ENCODE results near the gene TRAF6. TPM values are rescaled to one million over a fixed set of nuclear protein-coding genes. Genes with fewer than 3 reads are reported as not detected.

Gene TRAF6
- total and polyA plus RNA-seq, 9 of the 15 experiments (the other 6 are each of a cell fraction or from before 2014, with no cell fraction given): 2.0 to 13.1 (median 8.2) TPM

GRCh38 chr11:36490026-36490806 lies 19.9 kb downstream of the TRAF6 start:
- Histone ChIP-seq H3K4me1 (replicated peaks in 1 of 2; ENCODE audit: control insufficient read depth in 2 of 2, insufficient read depth in 2 of 2, low read length in 2 of 2) (no peaks in the 10 kb centered on the region), H3K9ac (ENCODE audit: insufficient read depth in 1 of 2, low read depth in 2 of 2, low read length in 2 of 2) (no peak overlapping the region), H2AFZ (ENCODE audit: low read depth, low read length) (no peak overlapping the region), H3K27ac (ENCODE audit: extremely low read depth, low read depth, low read length) (no peak overlapping the region), H3K4me3 (no peak overlapping the region), H3K9me3 (replicated peaks; ENCODE audit: control insufficient read depth, insufficient read depth, low read depth, low read length) (no peaks in the 10 kb centered on the region), H3K4me2 (ENCODE audit: insufficient read depth, low read length) (no peak overlapping the region), H3K36me3 (ENCODE audit: control insufficient read depth, insufficient read depth, low read length) (peaks cover 84% of the 10 kb centered on the region), H3K79me2 (ENCODE audit: control insufficient read depth, insufficient read depth, low read length) (no peaks in the 10 kb centered on the region), H3K27me3 (ENCODE audit: control insufficient read depth in 2 of 2, insufficient read depth in 2 of 2, low read length in 2 of 2) (no peaks in the 10 kb centered on the region), H3K9me1 (ENCODE audit: control insufficient read depth, insufficient read depth, low read length) (no peaks in the 10 kb centered on the region), H4K20me1 (replicated peaks; ENCODE audit: control insufficient read depth, insufficient read depth, low read length) (no peaks in the 10 kb centered on the region)
- WGBS (ENCODE audit: insufficient coverage, low coverage, missing lambda C conversion rate): 90% methylated on average over 16 of the region's 16 CpGs
- FAIRE-seq: no peak
- no peak for ATAC-seq
- CTCF ChIA-PET (ENCODE audit: low intra/inter-chr PET ratio): interaction anchor here (1.1 kb wide), 1 partner anchor 186 kb away, joined by 3 read pairs; no protein-coding TSS in a partner anchor
- intact Hi-C loops (cut with micrococcal nuclease): loop anchor here (5.0 kb wide), 1 partner anchor 183 kb away; no protein-coding TSS in a partner anchor
- POLR2A ChIA-PET: no interaction called here
- in situ Hi-C loops (cut with MboI): loop anchor here (5.0 kb wide), 1 partner anchor 183 kb away; no protein-coding TSS in a partner anchor
- no peak for DNase-seq (ENCODE audit: extremely low read depth in 1 of 4, low spot score in 3 of 4)
- no TSS peak for BruUV-seq (replicated peaks)
- TF ChIP-seq ZSCAN29 (IDR thresholded peaks at IDR 0.05) (no peak), SIN3A (IDR thresholded peaks at IDR 0.05; ENCODE audit: borderline replicate concordance in 2 of 2, control insufficient read depth in 1 of 2, low read depth in 2 of 2, low read length in 2 of 2) (no peak), BMI1 (IDR thresholded peaks at IDR 0.05; ENCODE audit: low read length) (no peak), BRD4 (IDR thresholded peaks at IDR 0.05) (no peak), HMG20A (CRISPR knock-in tag; conservative IDR thresholded peaks at IDR 0.05) (no peak), ZC3H11A (IDR thresholded peaks at IDR 0.05; ENCODE audit: low read depth, low read length) (no peak), VEZF1 (CRISPR knock-in tag; IDR thresholded peaks at IDR 0.05) (no peak), ZNF77 (CRISPR knock-in tag; IDR thresholded peaks at IDR 0.05) (no peak), KDM4B (IDR thresholded peaks at IDR 0.05; ENCODE audit: borderline replicate concordance in 2 of 2, low read depth in 1 of 2) (no peak), DPF2 (IDR thresholded peaks at IDR 0.05) (no peak), ZBTB7A (IDR thresholded peaks at IDR 0.05; ENCODE audit: borderline replicate concordance, control insufficient read depth, low read depth, low read length) (no peak), HNRNPH1 (optimal IDR thresholded peaks at IDR 0.05; ENCODE audit: low read depth, low read length) (no peak), CEBPZ (IDR thresholded peaks at IDR 0.05; ENCODE audit: borderline replicate concordance, low read depth, low read length) (no peak), NCOA2 (IDR thresholded peaks at IDR 0.05; ENCODE audit: partially characterized antibody in 2 of 2) (no peak)
- TF ChIP-seq, protein P1, sequence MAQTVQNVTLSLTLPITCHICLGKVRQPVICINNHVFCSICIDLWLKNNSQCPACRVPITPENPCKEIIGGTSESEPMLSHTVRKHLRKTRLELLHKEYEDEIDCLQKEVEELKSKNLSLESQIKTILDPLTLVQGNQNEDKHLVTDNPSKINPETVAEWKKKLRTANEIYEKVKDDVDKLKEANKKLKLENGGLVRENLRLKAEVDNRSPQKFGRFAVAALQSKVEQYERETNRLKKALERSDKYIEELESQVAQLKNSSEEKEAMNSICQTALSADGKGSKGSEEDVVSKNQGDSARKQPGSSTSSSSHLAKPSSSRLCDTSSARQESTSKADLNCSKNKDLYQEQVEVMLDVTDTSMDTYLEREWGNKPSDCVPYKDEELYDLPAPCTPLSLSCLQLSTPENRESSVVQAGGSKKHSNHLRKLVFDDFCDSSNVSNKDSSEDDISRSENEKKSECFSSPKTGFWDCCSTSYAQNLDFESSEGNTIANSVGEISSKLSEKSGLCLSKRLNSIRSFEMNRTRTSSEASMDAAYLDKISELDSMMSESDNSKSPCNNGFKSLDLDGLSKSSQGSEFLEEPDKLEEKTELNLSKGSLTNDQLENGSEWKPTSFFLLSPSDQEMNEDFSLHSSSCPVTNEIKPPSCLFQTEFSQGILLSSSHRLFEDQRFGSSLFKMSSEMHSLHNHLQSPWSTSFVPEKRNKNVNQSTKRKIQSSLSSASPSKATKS (CRISPR knock-in tag; IDR thresholded peaks at IDR 0.05): no peak
